ENCODE measurements around the gene ZNF816. TPM values are rescaled to one million over a fixed set of nuclear protein-coding genes. Genes with fewer than 3 reads are reported as not detected.
A peak's percentile ranks its signal among the peaks of the same experiment; 100 is the strongest.
"Not testable (repeated sequence)": the region's sequence is repeated elsewhere in the genome, so short reads cannot be mapped to it uniquely, and the experiment has no call there.

The ZNF816 gene
- 6.1 and 9.0 TPM in 2 replicates for total RNA-seq

DNA sequence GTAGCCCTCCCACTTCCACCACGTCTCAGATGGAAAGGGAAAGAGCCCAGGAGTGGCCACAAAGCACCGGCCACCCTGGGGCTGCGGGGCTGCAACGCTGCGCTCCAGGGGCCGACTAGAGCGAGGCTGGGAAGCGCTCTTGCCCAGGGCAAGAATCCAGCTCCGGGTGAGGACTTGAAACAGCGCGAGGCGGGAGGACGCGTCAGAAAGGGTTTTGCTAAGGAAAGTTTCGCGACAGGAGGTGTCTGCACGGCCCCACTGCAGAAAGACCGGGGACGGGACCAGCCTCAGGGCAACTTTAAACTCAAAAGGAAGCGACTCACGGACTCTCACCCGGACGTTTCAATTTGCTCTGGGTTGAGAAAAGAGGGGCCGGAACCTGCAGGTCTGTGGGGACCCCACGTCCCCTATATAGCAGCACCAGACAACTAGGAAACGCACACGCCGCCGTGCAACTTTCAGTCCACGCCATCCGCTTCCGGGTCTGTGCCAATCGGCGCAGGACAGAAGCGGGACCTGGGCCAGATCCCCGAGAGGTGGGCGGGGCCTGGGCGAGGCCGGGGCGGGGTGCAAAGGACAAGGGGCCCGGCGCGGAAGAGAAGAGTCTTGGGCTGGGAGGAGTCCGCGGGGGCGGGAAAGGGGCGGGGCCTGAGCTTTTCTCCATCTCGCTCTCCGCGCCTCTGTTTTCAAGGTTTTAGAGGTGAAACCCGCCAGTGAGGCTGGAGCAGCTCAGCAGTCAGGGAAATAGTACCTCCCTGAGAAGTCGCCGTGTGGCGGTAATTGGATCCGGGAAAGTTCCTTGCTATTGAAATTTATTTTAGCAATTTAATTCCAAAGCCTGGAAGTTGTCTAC is at the start of gene ZNF816:
TSS of gene ZNF816 (minus strand) at position 488 of the 853 bp plus-strand sequence. CDS start 6,792 bp downstream, outside the sequence.
- peak; percentile 95 for DNase-seq

DNA sequence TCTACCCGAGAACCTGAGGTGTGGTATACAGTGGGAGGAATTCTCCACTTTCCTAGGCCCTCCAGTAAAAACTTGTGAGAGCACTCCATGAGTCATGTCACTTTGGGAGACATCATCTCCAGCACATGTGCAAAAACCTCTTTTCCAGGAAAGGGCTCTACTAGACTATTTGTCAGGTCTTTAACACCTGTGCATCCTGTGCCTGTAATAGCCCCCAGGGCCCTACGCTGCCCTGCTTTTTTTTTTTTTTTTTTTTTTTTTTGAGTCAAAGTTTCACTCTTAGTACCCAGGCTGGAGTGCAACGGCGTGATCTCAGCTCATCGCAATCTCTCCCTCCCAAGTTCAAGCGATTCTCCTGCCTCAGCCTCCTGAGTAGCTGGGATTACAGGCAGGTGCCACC is 49.3 kb upstream of the ZNF816 start:
- DNase-seq: no peak

DNA sequence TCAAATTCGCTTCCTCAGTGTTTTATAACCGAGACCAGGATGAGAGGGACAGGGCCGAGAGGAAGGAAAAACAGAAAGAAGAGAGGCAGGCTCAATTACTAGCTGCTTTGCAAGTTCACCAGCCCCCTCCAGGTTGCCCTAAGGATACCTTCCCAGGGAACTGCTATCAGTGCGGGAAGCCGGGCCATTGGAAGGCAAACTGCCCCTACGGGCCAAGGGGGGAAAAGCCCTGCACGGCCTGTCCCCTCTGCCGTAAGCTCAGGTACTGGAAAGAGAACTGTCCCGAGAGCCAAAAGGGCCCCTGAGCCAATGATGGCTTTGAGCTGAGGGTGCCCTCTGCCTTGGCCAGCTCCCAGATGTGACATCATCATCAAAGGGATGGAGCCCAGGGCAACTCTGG is 47.8 kb upstream of the ZNF816 start:
- DNase-seq: no peak

DNA sequence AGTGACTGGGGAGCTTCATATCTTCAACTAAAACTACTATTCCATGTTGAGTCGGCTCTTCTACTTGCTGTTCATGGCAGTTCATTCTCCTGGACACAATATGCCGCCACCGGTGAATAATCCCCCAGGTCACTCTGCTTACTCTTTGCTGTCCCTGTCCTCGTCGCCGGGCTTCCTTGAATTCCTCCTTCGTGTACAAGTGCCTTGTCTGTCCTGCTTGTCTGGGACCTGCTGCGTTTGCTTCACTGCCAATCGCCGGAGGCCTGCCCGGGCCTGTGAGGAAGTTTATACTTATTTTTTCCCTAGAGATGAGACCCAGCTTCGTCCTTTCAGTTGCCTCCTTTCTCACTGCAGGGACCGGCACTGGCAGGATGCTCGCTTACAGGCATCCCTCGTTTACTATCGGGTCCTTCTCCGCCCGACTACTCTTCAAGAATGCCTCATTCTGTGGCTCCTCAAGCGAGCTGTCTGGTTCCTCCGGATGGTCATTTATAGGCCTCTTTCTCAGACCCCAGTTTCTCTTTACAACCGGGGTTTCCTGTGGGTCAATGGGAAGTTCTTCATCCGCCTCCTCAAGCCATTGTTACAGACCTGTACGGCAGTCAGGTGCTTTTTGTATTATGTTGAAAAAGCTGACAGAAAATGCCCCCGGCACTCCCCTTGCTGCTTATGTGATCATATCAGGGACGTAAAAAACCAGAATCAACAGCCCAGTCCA is 45.5 kb upstream of the ZNF816 start:
- DNase-seq: no peak

DNA sequence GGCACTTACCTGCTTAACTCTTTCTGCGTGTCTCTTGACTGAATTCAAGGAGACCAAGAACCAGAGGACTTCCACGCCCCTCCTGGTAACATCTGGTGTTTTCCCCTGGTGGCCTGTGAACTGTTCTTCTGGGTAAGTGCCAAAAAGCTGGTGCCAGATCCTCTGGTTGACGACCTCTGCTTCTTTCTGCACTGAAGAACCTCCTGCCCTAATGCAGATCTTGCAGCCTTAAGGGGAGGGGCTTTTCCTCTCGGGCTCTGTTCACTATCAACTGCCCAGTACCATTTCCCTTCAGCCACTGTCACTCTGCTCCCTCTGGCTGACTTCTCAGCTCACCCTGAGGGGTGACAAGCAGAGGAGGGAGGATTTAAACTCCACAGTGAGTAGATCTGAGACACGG is 44.9 kb upstream of the ZNF816 start:
- DNase-seq: no peak

DNA sequence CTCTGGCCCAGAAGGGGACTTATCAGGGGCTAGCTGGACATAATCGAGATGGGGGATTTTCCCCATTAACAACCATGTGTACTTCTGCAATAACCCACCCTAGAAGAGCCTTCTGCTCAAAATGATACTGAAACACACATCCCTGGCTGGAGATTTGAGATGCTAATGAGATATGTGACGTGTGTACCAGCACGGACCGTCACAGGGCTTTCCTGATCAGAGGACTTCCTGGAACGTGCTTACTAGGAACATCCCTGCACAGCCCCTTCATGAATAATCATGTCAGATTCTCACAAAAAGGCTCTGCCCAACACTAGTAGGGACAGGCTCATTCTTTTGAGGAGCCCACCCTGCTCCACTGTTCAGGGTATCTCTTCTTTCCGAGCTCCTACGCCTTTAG is 44.5 kb upstream of the ZNF816 start:
- DNase-seq: no peak

DNA sequence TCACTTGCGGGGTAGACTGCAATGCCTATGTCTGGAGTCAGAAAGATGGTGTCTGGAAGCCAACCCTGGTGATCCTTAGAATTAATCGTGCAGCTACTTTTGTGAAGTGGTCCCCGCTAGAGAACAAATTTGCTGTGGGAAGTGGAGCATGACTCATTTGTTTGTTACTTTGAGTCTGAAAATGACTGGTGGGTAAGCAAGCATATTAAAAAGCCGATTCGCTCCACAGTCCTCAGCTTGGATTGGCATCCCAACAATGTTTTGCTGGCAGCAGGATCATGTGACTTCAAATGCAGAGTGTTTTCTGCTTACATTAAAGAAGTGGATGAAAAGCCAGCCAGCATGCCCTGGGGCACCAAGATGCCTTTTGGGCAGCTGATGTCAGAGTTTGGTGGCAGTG is 41.6 kb upstream of the ZNF816 start:
- DNase-seq: no peak

DNA sequence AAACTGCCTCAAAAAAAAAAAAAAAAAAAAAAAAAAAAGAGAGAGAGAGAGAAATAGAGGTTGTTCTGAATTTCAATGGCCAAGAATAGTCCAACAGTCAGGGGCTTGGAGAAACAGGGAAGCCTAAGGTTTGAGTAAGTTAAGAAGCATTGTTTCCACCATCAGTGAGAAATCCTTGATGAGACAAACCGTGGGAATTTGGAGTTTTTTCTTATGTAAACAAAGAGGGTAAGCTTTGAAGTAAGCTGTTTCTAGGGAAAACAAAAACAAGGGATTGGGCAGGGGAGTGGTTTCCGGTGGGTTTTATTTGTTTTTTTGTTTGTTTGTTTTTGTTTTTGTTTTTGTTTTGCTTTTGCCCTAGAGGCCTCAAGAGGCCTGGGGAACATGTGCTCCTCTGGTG is 39.8 kb upstream of the ZNF816 start:
- DNase-seq: no peak

DNA sequence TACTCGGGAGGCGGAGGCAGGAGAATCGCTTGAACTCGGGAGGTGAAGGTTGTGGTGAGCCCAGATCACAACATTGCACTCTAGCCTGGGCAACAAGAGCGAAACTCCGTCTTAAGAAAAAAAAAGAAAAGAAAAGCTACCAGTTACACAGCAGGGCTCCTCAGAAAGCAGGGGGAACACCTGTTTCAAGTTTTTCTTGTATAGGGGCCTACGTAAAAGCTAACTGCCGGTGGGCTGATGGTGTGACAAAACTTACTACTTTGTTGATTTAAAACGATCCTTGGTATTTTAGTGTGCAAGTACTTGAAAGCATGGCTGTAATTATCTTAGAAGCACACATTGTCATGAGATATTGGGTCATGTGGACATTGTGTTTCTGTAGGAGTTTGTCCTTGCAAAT is 35.3 kb upstream of the ZNF816 start:
- DNase-seq: no peak

DNA sequence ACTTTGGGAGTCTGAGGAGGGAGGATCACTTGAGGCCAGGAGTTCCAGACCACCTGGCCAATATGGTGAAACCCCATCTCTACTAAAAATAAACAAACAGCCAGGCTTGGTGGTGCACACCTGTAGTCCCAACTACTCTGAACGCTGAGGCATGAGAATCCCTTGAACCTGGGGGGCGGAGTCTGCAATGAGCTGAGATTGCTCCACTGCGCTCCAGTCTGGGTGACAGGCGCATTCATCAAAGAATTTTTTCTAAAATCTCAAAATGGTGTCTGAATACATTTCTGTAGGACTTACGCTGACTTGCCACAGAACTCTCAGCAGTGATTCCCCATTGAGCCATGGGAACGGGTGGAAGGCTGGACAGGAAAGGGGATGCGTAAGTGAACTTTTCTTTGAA is 33.0 kb upstream of the ZNF816 start:
- DNase-seq: no peak

DNA sequence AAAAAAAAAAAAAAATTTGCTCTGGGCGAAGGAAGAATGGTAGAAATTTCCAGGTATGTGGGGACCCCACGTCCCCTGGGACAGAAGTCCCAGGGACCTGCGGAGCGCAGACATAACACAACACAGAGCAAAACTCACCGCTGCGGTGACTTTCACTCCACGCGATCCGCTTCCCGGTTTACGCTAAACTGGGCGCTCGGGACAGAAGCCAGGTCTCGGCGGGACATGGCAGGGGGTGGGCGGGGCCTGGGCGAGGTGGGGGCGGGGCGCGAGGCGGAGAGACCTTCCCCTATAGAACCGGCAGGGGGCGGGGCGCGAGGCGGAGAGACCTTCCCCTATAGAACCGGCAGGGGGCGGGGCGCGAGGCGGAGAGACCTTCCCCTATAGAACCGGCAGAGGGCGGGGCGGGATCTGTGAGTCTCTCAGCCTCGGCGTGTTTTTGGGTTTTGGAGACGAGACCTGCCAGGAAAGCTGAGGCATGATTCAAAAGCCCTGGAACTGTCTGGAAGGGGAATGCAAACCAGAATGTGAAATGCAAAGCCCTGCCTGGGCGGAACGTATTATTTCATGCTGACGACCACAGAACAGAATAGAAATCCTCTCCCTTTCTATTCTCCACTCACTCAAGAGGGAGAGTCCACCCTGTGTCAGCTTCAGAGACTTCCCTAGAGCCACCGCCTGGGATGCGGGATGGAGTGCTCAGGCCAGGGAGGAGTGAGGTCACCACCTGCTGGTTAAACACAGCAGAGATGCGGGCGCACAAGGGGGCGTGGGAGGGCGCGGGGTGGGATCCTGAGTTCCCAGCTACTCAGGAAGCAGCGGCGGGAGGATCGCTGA is 30.9 kb upstream of the ZNF816 start:
- peak; percentile 82 for DNase-seq

DNA sequence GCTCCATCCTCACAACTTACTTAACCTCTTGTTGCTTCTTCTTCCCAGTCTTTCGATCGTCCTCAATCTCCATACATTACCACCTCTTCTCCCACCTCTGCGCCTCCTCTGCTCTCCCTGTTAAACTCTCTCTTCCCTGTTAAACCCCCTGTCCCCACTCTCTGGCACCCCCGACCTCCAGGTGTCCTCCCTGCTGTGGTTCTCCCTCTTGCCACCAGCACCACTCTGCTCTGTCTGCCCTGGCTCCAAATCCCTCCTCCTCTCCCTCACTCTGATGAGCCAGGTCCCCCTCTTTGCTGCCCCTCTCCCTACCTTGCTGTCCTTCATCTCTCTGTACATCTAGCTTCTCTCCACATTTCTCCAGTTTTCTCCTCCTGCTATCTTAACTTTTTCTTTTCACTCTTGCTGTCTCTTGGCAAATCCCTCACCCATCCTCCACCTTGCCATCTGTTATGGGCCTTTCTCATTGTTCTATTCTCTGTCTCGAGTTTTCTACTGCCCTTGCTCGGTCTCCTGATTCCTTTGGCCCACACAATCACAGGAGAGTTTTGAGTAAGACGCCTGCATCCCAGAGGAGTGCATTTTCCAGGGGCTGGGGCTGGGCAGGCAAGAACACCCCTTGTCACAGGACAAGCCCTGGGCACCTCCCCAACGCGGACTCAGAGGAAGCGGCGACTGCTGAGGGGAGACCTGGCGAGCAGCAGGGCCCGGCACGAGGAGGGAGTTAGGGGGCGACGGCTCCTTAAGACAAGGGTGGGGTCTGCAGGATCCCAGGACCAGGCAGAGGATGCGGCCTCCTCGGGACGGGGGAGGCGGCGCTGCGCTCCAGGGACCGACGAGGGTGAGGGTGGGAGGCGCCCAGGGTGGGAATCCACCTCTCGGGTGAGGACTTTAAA is 29.7 kb upstream of the ZNF816 start:
- DNase-seq: peak; percentile 50

DNA sequence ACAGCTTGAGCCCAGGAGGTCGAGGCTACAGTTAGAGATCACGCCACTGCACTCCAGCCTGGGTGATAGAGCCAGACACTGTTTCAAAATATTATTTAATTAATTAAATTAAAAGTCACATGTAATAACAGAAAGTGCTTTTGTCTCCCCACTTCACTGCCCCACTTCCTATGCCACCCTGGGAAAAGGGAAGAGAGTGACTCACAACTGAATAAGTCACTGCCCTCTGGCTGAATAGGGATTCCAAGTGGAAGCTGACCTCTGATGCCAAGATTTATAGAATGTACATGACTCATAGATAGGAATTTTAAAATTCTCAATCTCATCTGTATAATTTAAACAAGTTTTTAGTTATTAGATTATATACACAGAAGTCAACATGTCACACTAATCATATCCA is 28.8 kb upstream of the ZNF816 start:
- DNase-seq: peak; percentile 85

DNA sequence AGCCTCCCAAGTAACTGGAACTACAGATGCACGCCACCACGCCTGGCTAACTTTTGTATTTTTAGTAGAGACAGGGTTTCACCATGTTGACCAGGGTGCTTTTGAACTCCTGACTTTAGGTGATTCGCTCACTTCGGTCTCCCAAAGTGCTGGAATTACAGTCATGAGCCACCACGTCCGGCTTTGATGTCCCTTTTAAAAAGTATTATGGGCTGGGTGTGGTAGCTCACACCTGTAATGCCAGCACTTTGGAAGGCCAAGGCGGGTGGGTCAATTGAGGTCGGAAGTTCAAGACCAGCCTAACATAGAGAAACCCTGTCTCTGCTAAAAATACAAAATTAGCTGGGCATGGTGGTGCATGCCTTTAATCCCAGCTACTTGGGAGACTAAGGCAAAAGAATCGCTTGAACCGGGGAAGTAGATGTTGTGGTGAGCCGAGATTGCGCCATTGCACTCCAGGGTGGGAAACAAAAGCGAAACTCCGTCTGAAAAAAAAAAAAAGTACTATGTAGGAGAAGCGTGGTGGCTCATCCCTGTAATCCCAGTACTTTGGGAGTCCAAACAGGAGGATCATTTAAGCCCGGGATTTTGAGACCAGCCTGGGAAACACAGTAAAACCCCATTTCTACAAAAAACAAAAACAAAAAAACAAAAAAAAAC is 28.2 kb upstream of the ZNF816 start:
- DNase-seq: no peak

DNA sequence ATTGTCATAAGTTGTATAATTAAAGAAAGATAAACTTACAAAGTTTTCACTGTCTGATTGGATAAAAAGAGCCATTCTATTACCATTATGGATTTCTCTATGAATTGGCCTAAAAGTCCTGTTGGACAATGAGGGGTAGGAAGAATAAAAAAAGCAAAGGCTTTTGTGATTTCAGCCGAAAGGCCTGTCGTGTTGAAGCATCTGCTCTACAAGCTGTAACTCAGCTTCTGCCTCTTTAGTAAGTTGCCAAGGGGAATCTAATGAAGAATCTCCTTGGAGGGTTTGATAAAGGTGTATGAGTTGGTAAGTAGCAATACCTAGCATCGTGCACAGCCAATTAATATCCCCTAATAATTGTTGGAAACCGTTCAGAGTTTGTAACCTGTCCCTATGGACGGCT is 25.8 kb upstream of the ZNF816 start:
- no peak for DNase-seq

DNA sequence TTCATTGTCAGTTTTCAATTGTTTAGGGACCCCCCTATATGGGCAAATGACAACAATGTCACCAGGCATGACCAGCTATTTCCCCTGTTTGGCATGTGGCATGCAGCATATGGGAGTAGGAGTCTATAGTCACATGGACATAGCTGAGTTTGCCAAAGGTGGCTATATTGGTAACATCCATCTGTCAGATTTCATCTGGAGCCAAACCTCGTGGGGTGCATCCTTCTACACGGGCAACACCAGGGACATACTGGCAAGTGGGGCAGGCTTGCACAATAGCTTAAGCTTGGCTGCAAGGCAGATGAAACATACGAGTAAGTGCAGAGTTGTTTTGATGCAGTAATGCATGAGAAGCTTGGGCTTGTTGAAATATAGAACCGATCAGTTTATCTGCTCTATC is 24.5 kb upstream of the ZNF816 start:
- no peak for DNase-seq

DNA sequence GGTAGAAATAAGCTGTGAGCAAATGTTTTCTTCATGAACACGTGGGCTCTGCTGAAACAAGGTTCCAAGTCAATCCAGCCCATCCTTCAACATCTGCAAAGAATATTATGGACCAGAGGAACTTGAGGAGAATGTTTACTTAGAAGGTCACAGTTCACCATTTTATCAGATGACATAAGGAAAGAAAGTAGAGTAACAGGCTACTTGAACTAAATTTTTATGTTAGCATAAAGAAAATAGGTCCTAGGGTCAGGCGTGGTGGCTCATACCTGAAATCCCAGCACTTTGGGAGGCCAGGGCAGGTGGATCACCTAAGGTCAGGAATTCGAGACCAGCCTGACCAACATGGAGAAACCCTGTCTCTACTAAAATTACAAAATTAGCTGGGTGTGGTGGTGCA is 20.5 kb upstream of the ZNF816 start:
- DNase-seq: not testable (repeated sequence)

DNA sequence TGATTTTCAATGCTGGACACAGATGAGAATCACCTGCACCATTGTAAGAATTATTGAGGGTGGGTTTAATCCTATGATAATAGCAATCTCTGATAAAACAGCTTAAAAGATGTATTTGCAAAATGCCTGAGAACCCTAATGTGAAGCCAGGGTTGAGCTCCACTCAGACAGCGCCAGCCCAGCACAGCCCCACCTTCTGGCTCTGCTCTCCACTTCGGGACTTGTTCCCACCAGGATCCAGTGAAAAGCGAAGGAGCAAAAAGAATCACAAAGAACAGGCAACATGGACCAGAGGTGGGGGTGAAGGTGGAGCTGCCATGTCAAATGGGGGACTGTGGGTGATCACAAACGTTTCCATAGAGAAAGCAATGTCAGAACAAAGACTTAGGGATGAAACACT is 18.6 kb upstream of the ZNF816 start:
- DNase-seq: no peak

DNA sequence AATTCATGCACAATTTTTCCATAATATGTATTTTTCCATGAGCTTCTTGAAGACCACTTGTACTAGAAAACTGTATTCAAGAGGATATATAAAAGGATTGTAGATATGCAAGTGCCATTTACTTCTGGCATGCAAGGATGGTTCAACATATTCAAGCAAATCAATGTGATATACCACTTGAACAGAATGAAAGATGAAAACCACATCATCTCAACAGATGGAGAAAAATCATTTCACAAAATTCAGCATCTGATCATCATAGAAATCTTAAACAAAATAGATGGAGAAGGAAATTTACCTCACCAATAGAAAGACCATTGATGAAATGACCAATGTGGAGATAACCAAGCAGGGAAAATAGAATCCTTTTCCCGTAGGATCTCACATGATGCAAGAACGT is 5.1 kb upstream of the ZNF816 start:
- DNase-seq: no peak

DNA sequence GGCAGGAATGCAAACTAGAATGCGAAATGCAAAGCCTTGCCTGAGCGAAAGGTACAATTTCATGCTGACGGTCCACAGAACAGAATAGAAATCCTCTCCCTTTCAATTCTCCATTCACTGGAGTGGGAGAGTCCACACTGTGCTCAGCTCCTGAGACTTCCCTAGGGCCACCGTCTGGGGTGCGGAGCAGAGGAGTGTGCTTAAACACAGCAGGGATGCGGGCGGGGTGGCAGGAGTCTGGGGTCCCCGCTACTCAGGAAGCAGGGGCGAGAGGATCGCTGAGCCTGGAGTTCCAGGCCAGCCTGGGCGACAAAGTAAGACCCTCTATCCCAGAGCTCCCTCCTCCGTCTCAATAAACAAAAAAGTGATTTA is 552 bp upstream of the ZNF816 start:
- no peak for DNase-seq

DNA sequence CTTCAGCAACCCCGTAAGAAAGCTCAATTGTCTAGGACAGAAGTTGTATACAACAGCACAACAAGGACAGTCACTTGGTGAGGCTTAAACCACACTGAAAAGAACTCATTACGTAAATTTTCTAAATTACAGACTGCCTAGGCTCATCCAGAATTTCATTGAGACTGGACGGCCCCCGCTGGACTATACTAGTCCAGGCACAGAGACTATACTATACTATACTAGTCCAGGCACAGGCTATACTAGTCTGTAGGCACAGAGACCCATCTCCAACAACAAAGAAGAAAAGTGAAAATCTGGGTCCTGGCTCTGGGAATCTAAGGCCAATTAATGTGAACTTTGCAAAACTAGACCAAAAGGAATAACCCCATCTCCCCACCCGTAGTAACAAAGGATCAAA is 700 bp downstream of the ZNF816 start:
- peak; percentile 12 for DNase-seq
